Measurements from ENCODE around the gene SF3A1.

GRCh38 chr22:30323246-30323645 lies 33.4 kb downstream of the SF3A1 start:
- TF ChIP-seq, protein P1, sequence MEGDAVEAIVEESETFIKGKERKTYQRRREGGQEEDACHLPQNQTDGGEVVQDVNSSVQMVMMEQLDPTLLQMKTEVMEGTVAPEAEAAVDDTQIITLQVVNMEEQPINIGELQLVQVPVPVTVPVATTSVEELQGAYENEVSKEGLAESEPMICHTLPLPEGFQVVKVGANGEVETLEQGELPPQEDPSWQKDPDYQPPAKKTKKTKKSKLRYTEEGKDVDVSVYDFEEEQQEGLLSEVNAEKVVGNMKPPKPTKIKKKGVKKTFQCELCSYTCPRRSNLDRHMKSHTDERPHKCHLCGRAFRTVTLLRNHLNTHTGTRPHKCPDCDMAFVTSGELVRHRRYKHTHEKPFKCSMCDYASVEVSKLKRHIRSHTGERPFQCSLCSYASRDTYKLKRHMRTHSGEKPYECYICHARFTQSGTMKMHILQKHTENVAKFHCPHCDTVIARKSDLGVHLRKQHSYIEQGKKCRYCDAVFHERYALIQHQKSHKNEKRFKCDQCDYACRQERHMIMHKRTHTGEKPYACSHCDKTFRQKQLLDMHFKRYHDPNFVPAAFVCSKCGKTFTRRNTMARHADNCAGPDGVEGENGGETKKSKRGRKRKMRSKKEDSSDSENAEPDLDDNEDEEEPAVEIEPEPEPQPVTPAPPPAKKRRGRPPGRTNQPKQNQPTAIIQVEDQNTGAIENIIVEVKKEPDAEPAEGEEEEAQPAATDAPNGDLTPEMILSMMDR (IDR thresholded peaks at IDR 0.05) = no peak
- TF ChIP-seq POLR2A (IDR thresholded peaks at IDR 0.05) = no peak

Measured in esophagus squamous epithelium (tissue), 4 donors.